Measurements from ENCODE around the gene MIA.

MIA gene

GRCh38 chr19:40737102-40737644 lies 38.1 kb upstream of the MIA start:
- Histone ChIP-seq H3K4me2 (ENCODE audit: low read depth, low read length) (no peak overlapping the region), H2AFZ (ENCODE audit: low read length) (no peak overlapping the region), H3K79me2 (ENCODE audit: low read length) (no peaks in the 10 kb centered on the region)

GRCh38 chr19:40739030-40739839 lies 36.1 kb upstream of the MIA start:
- Histone ChIP-seq H3K4me1 (ENCODE audit: low read length) (no peaks in the 10 kb centered on the region), H3K4me3 (ENCODE audit: low read length) (no peak overlapping the region), H3K4me2 (ENCODE audit: low read depth, low read length) (no peak overlapping the region), H2AFZ (ENCODE audit: low read length) (no peak overlapping the region), H3K9me2 (replicated peaks; ENCODE audit: insufficient read depth, low read length) (no peaks in the 10 kb centered on the region), H3K9me3 (replicated peaks; ENCODE audit: insufficient read depth, low read length) (no peaks in the 10 kb centered on the region), H3K27ac (ENCODE audit: low read length) (no peak overlapping the region), H3K27me3 (replicated peaks; ENCODE audit: insufficient read depth, low read length) (no peaks in the 10 kb centered on the region), H4K20me1 (ENCODE audit: insufficient read depth, low read length) (no peaks in the 10 kb centered on the region), H3F3A (ENCODE audit: insufficient read depth, low read length) (no peaks in the 10 kb centered on the region), H3K79me2 (ENCODE audit: low read length) (no peaks in the 10 kb centered on the region), H3K9ac (ENCODE audit: low read length) (no peak overlapping the region), H3K36me3 (replicated peaks; ENCODE audit: insufficient read depth, low read length) (no peaks in the 10 kb centered on the region)
- TF ChIP-seq EZH2phosphoT487 (IDR thresholded peaks at IDR 0.05; ENCODE audit: low read length) (no peak), EZH2 (optimal IDR thresholded peaks at IDR 0.05; ENCODE audit: low read depth, low read length) (no peak), CTCF (IDR thresholded peaks at IDR 0.05; ENCODE audit: low read length) (no peak)
- DNase-seq = no peak

More at GRCh38 chr19:40737102-40737644, 38.1 kb upstream of the MIA start:
- Histone ChIP-seq H3K9me3 (replicated peaks; ENCODE audit: insufficient read depth, low read length) (no peaks in the 10 kb centered on the region), H3K4me1 (ENCODE audit: low read length) (no peaks in the 10 kb centered on the region), H4K20me1 (ENCODE audit: insufficient read depth, low read length) (no peaks in the 10 kb centered on the region), H3K9me2 (replicated peaks; ENCODE audit: insufficient read depth, low read length) (no peaks in the 10 kb centered on the region), H3K36me3 (replicated peaks; ENCODE audit: insufficient read depth, low read length) (no peaks in the 10 kb centered on the region), H3F3A (ENCODE audit: insufficient read depth, low read length) (no peaks in the 10 kb centered on the region), H3K9ac (ENCODE audit: low read length) (no peak overlapping the region), H3K27me3 (replicated peaks; ENCODE audit: insufficient read depth, low read length) (no peaks in the 10 kb centered on the region), H3K27ac (ENCODE audit: low read length) (no peak overlapping the region), H3K4me3 (ENCODE audit: low read length) (no peak overlapping the region)
- no peak for TF ChIP-seq EZH2 (optimal IDR thresholded peaks at IDR 0.05; ENCODE audit: low read depth, low read length)
- TF ChIP-seq EZH2phosphoT487 (IDR thresholded peaks at IDR 0.05; ENCODE audit: low read length) = no peak
- no peak for TF ChIP-seq CTCF (IDR thresholded peaks at IDR 0.05; ENCODE audit: low read length)
- DNase-seq = no peak

GRCh38 chr19:40739871-40740703 lies 35.2 kb upstream of the MIA start:
- no peaks in the 10 kb centered on the region for H3K27me3 ChIP-seq (replicated peaks; ENCODE audit: insufficient read depth, low read length)
- H3K79me2 ChIP-seq (ENCODE audit: low read length) = no peaks in the 10 kb centered on the region
- no peaks in the 10 kb centered on the region for H3K9me2 ChIP-seq (replicated peaks; ENCODE audit: insufficient read depth, low read length)
- H3K4me1 ChIP-seq (ENCODE audit: low read length) = no peaks in the 10 kb centered on the region
- H3K27ac ChIP-seq (ENCODE audit: low read length) = no peak overlapping the region
- no peak overlapping the region for H3K4me2 ChIP-seq (ENCODE audit: low read depth, low read length)
- no peak for TF ChIP-seq EZH2 (optimal IDR thresholded peaks at IDR 0.05; ENCODE audit: low read depth, low read length)
- no peak for TF ChIP-seq CTCF (IDR thresholded peaks at IDR 0.05; ENCODE audit: low read length)
- no peak for TF ChIP-seq EZH2phosphoT487 (IDR thresholded peaks at IDR 0.05; ENCODE audit: low read length)
- H3F3A ChIP-seq (ENCODE audit: insufficient read depth, low read length) = no peaks in the 10 kb centered on the region
- no peaks in the 10 kb centered on the region for H3K36me3 ChIP-seq (replicated peaks; ENCODE audit: insufficient read depth, low read length)
- H2AFZ ChIP-seq (ENCODE audit: low read length) = no peak overlapping the region
- no peaks in the 10 kb centered on the region for H4K20me1 ChIP-seq (ENCODE audit: insufficient read depth, low read length)
- H3K4me3 ChIP-seq (ENCODE audit: low read length) = no peak overlapping the region
- DNase-seq = no peak
- H3K9ac ChIP-seq (ENCODE audit: low read length) = no peak overlapping the region
- no peaks in the 10 kb centered on the region for H3K9me3 ChIP-seq (replicated peaks; ENCODE audit: insufficient read depth, low read length)

Data from MM.1S (cell line).